NCI-H345 treated with DMSO at 0.1 percent for 48 hours (cell line): ENCODE results near the gene PIRT.

Experiments used
- DNase-seq: peaks from one replicate; lab custom pipeline; 2025; ENCODE audit not compliant: unreplicated experiment; lab: John Stamatoyannopoulos, UW

Gene PIRT

DNA sequence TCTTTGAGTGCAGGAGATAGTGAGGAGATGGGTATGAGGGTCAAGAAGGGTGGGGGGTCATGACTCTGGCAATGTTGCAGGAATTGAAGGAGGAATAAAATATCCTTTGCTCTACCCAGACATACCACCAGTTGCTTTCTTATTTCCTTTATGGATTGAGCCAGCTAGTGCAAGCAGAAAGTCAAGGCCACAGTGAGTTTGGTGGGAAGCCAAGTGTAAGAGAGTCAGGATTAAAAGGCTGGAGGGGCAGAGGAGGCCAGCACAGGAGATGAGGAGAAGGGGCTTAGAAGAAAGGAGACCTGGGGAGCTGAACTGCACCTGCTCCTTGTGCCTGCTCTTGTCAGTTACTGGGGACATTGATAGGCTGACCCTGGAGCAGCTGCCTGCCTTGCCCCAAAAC is 16.1 kb downstream of the PIRT start:
- DNase-seq: no peak

DNA sequence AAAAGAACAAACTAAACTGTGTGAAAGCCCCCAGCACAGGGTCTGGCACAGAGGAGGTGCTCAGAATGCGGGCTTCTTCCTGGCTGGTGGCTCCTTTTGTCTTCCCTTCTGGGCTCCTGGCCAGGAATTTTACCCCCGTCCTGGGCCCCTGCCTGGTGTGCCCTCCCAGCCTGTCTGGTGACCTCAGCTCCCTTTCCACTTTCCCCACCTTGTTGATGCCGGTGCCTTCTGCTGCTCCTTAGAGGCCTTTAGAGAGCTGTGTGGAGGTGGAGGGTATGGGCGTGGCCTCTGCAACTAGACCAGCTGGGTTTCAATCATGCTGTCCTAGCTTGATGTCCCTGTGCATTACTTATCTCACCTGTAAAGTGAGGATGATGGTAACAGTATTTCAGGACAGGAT is 16.8 kb downstream of the PIRT start:
- DNase-seq: no peak

DNA sequence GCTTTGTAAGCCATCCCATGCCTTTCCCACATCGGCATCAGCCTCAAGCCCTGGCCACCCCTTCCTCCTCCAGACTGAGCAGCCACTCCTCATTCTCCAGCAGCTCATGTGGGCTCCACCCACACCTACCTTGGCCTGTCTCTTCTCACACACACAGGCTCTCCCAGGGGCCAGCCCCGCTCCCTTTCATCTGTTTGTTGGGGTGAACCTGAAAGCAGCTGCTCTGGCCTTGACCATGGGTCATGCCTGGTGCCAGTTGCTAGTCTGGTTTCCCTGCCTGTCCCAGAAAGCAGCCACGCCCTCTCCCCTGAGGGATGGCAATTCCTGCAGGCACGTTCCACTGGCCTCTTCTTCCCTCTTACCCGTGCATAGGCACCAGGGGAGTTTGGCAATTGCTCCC is 22.6 kb downstream of the PIRT start:
- DNase-seq: no peak

DNA sequence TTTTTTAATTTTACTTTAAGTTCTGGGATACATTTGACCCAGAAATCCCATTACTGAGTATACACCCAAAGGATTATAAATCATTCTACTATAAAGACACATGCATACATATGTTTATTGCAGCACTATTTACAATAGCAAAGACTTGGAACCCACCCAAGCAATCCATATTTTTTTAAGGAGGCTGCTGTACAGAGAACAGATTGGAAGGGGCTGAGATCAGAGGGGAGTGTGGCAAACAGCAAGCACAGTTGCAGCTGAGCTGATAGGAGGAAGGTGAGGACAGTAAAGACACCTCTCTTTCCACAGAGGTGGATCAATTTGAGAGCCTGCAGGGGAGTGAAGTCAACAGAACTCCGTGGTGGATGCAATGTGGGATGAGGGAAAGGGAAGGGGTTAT is 23.8 kb downstream of the PIRT start:
- DNase-seq: no peak

DNA sequence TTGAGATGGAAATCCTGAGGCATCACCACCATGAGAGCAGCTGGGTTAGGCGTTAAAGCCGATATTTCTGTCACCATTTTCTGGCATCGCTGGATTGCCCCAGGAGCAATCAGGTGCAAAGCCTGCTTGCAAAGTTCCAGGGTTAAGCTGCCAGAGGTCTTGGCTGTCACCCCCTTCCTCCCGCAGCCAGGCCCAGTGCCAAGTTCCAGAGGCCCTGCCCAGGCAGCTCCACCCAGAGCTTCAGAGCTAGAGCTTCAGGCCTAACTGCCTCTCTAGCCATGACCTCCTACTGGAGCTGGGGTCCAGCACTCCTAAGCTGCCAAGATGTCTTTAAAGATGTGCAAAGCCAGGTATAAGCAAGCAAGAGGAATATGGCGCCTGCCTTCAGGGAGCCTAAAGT is 25.2 kb downstream of the PIRT start:
- DNase-seq: no peak

DNA sequence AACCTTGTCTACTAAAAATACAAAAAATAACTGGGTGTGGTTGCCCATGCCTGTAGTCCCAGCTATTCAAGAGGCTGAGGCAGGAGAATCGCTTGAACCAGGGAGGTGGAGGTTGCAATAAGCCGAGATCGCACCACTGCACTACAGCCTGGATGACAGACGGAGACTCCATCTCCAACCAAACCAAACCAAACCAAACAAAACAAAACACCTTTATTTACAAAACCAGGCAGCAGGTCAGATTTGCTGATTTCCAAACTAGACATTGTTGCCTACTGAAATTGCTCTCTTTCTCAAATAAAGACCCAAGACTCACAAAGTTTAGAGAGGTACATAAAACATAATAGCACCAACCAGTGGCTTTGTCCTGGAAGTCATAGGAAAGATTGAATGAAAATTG is 28.3 kb downstream of the PIRT start:
- DNase-seq: no peak

DNA sequence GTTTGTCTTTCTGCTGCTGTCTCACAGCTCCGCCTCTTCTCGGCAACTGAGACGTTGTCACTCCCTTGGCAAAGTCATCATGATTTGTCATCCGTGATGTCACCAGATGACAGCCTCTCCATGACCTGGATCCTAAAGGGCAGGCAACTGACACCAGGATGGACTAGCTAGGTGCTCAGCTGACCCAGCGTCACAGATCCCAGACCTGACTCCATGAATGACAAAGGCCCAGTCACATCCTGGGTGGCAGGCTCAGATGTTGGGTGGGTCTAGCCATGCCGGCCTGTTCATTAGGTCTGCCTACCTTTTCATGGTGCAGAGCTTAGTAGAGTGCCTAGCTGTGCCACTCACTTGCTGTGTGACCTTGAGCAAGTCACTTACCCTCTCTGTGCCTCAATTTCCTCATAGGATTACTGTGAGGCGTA is 30.2 kb downstream of the PIRT start:
- no peak for DNase-seq

DNA sequence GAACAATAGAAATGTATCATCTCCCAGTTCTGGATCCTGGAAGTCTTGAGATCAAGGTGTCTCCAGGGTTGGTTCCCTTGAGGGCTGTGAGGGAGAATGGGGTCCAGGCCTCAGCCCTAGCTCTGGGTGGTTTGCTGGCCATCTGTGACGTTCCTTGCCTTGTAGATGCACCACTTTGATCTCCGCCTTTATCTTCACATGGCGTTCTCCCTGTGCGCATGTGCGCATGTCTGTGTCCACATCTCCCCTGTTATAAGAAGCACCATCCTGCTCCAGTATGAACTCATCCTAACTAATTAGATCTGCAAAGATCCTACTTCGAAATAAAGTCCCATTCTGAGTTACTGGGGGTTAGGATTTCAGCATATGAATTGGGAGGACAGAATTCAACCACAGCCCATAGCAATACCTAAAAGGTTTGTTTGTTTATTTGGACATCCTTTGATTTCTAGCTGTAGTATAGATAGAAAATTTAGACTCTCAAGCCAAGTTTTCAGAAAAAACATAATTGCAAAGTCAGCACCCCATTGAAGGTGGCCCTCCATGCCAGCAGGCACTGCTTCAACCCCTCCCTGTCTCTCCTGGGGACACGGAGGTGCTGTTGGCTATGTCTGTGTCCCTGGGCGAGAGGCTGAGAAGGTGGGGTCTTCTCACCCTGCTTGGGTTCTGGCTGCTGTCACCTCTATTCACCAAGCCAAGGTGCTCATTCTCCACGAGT is 31.2 kb downstream of the PIRT start:
- DNase-seq: no peak

DNA sequence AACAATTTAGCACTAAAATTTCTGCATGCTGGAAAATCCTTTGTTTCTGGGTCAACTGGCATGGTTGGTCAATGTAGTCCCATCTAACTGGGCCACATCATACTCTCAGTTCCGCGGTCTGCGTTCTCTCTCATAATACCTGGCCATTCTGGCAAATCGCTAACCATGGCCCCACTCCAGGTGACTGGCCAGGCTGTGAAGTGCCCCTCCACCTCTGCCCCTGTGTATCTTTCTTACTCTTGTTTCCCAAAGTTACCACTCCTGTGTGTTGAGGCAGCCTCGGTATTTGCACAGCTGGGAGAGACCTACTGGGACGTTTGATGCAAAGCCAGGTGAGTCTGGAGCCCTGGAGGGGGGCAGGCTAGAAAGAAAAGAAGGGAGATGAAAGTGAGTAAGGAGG is 32.0 kb downstream of the PIRT start:
- DNase-seq: no peak

DNA sequence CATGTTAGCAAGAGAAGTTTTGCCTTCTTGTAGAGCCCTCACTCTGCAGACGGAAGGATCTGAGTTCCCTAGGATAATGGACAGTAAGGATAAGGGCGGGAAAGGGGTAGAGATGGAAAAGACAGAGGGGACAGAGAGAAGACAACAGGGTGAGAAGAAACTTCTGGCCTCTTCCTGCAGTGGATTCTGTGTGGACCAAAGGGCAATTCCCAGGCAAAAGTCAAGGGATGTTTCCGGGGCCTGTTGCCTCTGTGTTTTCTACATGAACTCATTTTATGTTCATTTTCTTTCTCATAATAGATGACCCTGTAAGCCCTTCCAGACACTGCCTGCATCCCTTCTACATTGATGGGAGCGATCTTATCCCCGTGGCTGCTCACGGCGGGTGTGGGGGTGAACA is 33.3 kb downstream of the PIRT start:
- no peak for DNase-seq

DNA sequence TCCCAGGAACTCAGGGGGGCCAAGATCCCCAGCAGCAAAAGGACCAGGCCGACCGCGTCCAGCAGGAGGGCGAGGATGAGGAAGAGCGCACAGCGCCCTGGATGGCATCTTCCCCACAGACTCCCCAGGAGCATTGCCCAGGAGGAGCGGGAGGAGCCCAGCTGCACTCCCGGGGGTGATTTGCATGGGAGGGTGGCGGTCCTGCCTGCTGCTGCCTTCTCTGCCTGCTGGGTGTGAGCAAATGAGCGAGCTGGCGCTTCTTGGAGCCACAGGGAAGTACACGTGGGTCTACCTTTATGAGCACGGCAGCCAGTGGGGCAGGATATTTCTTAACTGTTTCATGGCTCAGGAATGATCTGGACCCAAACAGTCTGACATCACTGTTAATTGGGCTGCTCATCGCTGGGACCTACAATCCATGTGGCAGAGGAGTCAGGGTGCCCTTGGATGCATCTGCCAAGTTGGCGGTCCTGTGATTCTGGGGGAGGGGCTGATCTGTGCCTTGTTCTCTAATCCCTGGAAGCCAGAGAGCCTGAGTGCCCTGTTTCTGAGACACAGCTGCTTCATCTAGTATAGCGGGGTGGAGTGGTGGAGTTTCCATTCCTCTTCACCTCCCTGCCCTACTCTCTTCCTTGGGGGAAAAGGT is 33.9 kb downstream of the PIRT start, which contains the start of gene TMEM238L:
Gene TMEM238L, minus strand, starts transcription at position 270 of the 646 bp plus-strand sequence. Its CDS starts 136 bp downstream, at position 134.
- no peak for DNase-seq

DNA sequence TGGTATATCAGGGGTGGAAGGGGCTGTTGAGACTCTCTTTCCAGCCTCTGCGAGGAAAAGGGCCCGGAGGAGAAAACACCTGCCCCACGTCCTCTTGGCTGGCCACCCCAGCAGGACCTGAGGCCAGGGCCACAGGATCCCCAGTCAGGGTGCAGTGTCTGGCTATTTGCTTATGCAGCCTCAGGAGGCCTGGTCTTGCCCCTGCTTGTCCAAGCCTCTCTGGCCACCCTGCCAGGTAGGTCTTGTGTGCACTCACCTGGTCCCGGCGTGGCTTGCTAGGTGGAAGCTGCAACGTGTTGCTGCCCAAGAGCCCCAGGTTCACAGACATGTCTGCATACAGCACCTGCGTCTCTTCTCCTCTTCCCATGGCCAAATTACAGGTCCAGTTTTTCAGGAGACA is 34.5 kb downstream of the PIRT start:
- DNase-seq: no peak

DNA sequence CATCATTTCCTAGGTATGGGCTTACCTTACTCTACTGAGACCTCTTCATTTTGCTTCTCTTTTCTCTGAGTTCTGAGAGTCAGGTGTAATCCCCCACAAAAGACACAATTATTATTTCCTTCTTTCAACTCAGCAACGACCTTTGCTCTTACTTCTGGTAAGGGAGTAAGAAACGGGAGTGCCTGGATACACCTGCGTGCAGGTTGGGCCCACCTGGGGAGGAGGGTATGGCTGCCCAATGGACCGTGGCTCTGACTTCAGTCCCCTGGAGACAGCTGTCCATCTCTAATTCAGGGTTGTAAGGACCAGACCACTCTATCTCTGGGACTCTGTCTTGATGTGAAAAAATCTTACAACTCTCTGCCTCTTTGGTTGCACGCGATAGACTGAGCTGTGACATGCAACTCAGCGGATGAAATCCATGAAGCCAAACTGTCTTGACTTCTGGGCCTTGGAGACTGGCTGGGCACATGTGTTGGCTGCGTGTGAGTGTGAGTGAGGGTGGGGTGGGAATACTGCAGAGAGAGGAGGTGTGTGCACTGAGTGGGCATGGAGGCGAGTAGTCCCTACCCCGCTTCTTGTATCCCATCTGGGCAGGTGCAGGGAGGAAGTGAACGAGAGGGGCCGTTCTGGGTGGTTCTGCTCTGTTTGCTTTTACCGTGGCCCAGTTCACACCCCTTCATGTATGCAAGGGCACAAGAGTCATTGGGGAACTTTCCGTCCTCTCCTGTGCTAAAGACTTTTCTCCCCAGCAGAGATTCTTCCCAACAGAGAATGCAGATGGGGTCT is 35.2 kb downstream of the PIRT start:
- DNase-seq: no peak

DNA sequence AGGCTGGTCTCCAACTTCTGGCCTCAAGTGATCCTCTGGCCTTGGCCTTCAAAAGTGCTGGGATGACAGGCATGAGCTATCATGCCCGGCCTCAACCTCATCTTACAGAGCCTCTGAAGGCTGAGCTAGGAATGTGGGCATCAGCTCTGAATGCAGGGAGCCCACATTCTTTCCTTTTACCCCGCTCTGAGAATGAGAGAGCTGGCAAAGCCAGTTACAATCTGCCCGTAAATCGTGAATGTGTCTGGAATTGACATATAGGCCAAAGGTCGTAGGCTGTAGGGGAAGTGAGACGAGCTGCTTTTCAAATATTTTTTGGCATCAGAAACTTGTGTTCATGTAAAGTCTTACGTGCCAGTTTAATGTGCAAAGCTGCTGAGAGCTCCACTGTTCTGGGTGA is 38.5 kb downstream of the PIRT start:
- DNase-seq: no peak

DNA sequence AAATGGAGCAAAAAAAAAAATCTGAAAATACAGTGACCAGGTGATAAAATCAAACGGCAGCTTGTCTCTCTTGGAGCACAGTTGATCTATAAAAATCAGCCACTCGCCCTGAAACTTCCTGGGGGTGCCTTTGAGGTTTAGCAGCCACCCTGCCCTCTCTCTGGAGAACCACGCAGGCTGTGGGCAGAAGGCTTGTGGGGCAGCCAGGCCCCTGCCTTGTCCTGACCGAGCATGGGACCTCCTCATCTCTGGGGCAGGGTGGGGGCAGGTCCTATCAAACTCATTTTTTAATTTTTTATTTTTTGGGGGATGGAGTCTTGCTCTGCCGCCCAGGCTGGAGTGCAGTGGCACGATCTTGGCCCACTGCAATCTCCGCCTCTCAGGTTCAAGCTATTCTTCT is 39.0 kb downstream of the PIRT start:
- DNase-seq: no peak

DNA sequence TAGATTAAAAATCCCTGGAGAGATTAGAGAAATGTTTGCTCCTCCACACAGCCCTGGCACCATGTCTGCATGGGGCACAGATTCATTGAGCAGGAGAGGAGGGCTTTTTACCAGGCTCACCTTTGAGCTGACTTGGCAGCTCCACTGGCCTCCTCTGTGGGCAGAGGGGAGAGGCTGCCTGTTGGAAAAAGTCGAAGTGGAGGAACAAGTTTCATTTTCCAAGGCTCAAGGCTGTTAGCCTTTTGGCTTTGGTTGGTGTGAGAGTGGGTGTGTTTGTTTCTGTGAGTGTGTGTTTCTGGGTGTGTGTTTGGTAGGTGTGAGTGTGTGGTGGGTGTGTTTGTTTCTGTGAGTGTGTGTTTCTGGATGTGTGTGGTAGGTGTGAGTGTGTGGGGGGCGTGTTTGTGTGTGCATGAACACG is 39.5 kb downstream of the PIRT start:
- DNase-seq: no peak

DNA sequence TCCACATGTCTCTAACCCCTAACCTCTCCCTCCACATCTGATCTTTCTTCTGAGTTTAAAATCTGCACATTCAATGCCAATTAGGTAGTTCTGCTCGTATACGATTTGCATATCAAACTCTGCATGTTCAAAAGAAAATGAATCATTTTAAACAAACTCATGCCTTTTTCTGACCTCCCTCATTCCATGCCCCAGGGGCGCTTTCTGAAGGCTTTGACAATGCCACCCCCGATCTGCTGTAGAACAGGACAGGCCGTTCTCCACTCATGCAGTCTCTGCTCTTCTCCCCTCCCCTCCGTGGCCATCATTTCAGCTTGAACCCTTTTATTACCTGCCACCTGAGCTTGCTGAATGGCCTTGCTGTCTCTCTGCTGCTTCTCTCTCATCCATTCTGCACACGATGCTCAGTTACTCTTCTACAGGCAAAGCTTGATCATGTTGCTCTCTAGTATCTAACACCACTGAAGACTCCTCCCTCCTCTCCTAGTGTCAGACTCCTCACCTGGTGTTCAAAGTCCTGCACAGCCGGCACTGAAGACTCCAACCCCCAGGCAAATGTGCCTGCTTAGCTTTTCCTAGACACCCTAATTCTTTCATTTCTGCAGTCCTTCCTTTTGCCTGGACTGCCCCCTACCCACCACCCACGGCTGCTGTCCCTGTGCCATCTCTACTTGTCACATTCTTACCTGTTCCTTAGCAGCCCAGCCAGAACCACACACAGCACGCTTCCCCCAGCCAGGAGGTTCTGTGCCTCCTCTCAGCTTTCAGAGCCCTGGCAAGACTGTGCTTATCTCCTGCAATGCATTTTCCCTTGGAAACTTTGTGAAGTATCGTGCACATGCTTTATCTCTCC is 40.2 kb downstream of the PIRT start:
- DNase-seq: no peak

DNA sequence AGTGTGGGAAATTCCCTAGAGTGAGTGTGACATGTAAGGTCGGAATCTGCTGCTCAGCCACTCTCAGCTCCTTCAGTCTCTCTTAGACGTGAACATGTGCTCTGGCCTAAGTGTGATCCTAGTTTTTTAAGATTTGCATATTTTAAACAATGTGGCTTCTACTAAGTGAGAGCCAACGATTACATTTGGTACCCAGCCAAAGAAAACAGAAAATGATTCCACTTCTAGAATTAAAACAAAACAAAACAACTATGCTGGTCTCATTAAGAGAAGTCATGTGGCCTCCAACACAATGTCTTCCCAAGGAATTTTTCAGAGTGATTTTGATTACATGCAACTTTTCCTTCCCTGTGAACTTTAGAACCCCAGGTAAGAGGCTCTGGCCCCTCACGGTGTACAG is 44.1 kb downstream of the PIRT start:
- DNase-seq: no peak

DNA sequence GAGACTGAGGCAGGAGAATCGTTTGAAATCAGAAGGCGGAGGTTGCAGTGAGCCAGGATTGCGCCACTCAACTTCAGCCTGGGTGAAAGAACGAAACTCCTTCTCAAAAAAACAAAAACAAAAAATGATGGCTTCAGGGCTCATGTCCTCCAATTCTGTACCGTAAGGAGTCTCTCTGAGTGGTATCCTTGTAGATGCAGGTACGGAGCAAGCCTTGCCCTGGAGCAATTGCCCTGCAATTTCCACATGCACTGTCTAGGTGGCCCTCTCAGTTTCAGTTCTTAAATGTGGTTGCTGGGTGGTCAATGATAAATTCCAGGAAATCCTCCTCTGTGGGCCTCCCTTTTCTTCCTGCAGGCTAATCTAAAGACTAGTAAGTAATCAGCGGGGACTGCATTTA is 44.6 kb downstream of the PIRT start:
- no peak for DNase-seq

DNA sequence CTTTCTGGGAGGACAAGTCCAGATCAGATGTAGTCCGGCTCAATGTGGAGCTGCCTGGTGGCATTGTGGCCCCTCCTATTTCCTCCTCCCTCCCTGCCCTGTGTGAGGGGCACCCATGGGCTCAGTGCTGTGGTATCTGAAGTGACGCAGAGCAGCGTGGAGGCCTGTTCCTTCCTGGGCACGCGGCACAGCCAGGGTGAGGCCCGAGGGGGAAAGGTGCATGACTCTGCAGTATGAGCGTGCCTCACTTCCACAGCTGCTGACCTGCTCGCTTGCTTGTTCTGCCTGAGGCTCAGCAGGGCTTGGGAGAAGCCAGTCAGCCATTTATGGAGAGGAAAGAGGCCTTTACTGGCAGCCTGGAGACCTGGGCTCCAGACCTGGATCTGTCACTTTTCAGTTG is 45.7 kb downstream of the PIRT start:
- DNase-seq: no peak
